Sigmoid colon (tissue), 4 donors: ENCODE results near the gene TRPM3.

ENCODE experiments used
- POLR2AphosphoS5 ChIP-seq, 4 donors: sonication (generic); formaldehyde crosslinking; IDR thresholded peaks; one replicate each; pipeline ENCODE4 v1.6.1; 2017; ENCODE audit warnings: antibody characterized with exemption in 4 of 4
- TF ChIP-seq, protein P1 (sequence below), 4 experiments: fragments of 450-650 bp in 3 of 4; fragments of 200-600 bp in 1 of 4; IDR thresholded peaks; one replicate each; pipeline ENCODE4 v1.5.1; 2016 to 2019; ENCODE audit warnings: antibody characterized with exemption in 4 of 4, mild to moderate bottlenecking in 3 of 4, moderate library complexity in 2 of 4

DNA sequence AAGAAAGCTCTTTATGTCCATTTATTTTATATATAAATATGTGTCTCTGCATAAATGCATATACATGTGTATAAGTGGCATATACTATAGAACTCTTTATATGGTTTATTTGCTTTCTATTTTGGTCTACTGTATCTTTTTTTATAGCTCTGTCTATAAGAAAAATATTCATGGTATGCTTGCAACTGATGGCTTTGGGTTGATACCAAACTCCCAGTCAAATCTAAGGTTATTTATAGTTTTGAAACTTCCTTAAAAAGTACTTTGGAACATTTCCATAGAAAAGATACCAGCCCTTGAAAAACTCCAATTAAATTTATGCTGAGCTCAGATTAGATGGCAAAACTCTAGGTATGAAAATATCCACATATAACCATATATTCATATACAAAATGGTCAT is 587.0 kb downstream of the TRPM3 start:
- TF ChIP-seq, protein P1, sequence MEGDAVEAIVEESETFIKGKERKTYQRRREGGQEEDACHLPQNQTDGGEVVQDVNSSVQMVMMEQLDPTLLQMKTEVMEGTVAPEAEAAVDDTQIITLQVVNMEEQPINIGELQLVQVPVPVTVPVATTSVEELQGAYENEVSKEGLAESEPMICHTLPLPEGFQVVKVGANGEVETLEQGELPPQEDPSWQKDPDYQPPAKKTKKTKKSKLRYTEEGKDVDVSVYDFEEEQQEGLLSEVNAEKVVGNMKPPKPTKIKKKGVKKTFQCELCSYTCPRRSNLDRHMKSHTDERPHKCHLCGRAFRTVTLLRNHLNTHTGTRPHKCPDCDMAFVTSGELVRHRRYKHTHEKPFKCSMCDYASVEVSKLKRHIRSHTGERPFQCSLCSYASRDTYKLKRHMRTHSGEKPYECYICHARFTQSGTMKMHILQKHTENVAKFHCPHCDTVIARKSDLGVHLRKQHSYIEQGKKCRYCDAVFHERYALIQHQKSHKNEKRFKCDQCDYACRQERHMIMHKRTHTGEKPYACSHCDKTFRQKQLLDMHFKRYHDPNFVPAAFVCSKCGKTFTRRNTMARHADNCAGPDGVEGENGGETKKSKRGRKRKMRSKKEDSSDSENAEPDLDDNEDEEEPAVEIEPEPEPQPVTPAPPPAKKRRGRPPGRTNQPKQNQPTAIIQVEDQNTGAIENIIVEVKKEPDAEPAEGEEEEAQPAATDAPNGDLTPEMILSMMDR (IDR thresholded peaks at IDR 0.05), result no peak
- TF ChIP-seq POLR2AphosphoS5 (IDR thresholded peaks at IDR 0.05), result no peak
